Neural progenitor cell (in vitro differentiated cells): ENCODE results near the gene SDK2.

ENCODE experiments used
- CTCF ChIP-seq: fragments of 200-600 bp; sonication (generic); IDR thresholded peaks from 2 replicates; pipeline ENCODE4 v1.5.1; 2017; ENCODE audit warnings: antibody characterized with exemption, mild to moderate bottlenecking
- EZH2phosphoT487 ChIP-seq: fragments of 200-600 bp; sonication (generic); IDR thresholded peaks from 2 replicates; pipeline ENCODE4 v1.6.1; 2017; ENCODE audit warnings: antibody characterized with exemption

- TF ChIP-seq CTCF, result no peak
- no peak for TF ChIP-seq EZH2phosphoT487
Observed at GRCh38 chr17:73362697-73363096, 281.5 kb downstream of the SDK2 start.
